22Rv1 (cell line): ENCODE data around the gene SLC47A1.
A peak's percentile ranks its signal among the peaks of the same experiment; 100 is the strongest.
"Not testable (repeated sequence)": the region's sequence is repeated elsewhere in the genome, so short reads cannot be mapped to it uniquely, and the experiment has no call there.

ENCODE experiments used
- H3K27ac ChIP-seq: fragments of 450-650 bp; 2 replicates; pipeline ENCODE4 v1.5.1; 2017
- CTCF ChIP-seq: fragments of 450-650 bp; IDR thresholded peaks from 2 replicates; pipeline ENCODE4 v1.5.1; 2017; ENCODE audit warnings: mild to moderate bottlenecking
- ZFX ChIP-seq: fragments of 450-650 bp; IDR thresholded peaks from 2 replicates; pipeline ENCODE4 v1.6.1; 2017; ENCODE audit warnings: antibody characterized with exemption, borderline replicate concordance

Gene SLC47A1

GRCh38 chr17:19495828-19496528, 37.7 kb upstream of the SLC47A1 start:
- no peak overlapping the region for H3K27ac ChIP-seq
- TF ChIP-seq ZFX, result no peak
- no peak for TF ChIP-seq CTCF

GRCh38 chr17:19497624-19498023, 36.0 kb upstream of the SLC47A1 start:
- TF ChIP-seq CTCF, result no peak
- TF ChIP-seq ZFX, result no peak
- no peak overlapping the region for H3K27ac ChIP-seq

- no peak overlapping the region for H3K27ac ChIP-seq
- TF ChIP-seq ZFX, result no peak
- TF ChIP-seq CTCF, result no peak
Measured at GRCh38 chr17:19501219-19501618, 32.4 kb upstream of the SLC47A1 start.

GRCh38 chr17:19502517-19502916, 31.1 kb upstream of the SLC47A1 start:
- TF ChIP-seq CTCF (no peak), ZFX (no peak)
- no peak overlapping the region for H3K27ac ChIP-seq

GRCh38 chr17:19505561-19505960, 28.1 kb upstream of the SLC47A1 start:
- not testable (repeated sequence) for H3K27ac ChIP-seq

GRCh38 chr17:19507775-19508576, 25.7 kb upstream of the SLC47A1 start:
- peak overlapping the region; percentile 89 for H3K27ac ChIP-seq
- TF ChIP-seq CTCF, result no peak
- no peak for TF ChIP-seq ZFX

GRCh38 chr17:19508577-19508867, 25.1 kb upstream of the SLC47A1 start:
- TF ChIP-seq ZFX (no peak), CTCF (no peak)
- peak overlapping the region; percentile 89 for H3K27ac ChIP-seq

GRCh38 chr17:19509281-19509852, 24.3 kb upstream of the SLC47A1 start:
- 0 out of 2 replicates have a peak overlapping the region, but pooled peaks have one; percentile 89 for H3K27ac ChIP-seq
